Measurements from ENCODE around the gene ZNF606.
A peak's percentile ranks its signal among the peaks of the same experiment; 100 is the strongest.

The ZNF606 gene

DNA sequence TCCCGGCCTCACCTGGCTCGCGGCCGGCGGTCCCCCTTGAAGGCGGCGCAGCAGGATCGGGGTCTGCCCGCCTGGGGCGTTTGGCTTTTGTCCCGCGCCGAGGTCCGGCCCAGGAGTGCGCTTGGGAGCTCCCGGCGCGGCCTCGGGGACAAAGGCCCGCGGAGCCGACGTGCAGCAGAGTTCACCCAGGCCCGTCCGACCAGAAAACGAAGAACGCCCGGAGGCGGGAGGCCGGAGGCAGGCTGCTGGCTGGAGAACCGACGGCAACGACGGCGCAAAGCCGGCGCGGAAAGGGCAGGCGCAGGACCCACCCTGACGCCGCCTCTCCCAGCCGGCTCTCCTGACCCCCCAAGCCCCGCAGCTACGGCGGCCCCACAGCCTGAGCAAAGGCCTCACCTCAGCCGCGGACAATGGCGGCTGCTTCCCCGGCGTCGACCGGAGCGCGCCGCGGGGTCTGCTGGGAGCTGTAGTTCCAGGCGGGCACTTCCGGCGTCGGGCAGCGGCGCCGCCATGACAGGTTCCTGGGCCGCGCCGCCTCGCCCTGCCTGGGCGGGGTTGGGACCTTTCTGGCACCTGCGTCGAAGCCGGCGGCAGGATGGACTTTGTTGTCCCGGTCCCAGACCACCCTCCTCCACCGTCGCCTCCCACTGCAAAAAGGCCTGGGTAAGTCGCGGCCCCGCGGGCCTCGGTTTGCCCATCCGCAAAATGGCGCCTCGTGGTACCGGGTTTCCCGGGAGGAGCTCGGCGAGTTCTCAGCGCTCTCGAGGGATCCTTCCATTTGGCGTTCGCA lies at the start of gene ZNF606:
Gene ZNF606, minus strand, starts transcription at position 437 of the 790 bp plus-strand sequence. CDS start 1,501 bp downstream, outside the sequence.
- DNase-seq = peak; percentile 87

DNA sequence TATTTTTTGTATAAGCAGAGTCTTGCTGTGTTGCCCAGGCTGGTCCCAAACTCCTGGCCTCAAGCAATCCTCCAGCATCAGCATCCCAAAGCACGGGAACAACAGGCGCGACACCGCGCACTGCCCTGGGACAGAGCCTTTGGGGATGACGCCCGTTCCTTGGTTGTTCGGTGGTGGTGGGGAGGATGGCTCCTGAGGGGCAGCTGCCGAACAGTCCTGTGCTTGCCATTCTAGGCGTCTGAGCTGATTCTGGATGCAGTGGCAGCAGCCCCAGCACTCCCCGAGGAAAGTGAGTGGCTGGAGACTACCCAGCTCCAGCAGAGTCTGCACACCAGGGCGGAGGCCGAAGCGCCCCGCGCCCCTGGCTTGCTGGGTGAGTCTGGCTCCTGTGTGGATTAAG lies 49.6 kb upstream of the ZNF606 start:
- DNase-seq = no peak

DNA sequence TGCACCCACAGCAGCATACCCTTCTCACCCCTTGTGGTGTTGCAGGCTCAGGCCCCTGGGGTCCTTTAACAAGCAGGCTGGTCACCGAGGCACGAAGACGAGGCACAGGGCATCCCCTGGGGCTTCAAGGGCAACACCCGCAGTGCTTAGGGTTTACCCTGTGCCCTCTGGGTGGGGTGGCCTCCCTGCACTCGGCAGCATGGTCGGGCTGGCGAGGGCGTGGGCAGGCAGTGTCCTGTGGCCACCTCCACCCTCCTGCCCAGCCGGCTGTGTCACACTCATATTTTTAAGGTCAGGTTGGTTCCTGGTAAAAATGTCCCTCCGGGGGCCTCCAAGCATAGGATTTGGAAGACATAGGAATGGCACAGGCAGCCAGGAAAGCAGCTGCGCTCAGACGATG lies 45.1 kb upstream of the ZNF606 start:
- DNase-seq = no peak

DNA sequence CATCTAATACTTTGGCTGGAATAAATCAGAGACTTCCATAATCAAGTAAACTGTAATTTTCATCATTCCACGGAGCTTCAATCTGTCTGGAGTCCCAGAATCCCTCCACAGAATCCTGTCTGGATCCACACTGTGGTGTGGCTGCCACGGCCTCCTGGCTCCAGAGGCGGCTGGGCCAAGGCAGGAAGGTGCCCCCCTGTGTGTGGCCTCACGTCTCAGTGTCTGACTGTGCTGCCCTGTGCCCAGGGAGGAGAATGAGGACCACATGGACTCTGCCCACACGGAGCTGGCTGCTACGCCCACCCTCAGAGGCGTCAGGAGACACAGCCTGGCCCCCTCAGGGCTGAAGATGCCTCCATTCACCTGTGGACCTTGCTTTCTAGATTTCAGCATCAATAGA lies 44.2 kb upstream of the ZNF606 start:
- no peak for DNase-seq

- no peak for DNase-seq
Measured at GRCh38 chr19:58045411-58046050, 42.9 kb upstream of the ZNF606 start.

DNA sequence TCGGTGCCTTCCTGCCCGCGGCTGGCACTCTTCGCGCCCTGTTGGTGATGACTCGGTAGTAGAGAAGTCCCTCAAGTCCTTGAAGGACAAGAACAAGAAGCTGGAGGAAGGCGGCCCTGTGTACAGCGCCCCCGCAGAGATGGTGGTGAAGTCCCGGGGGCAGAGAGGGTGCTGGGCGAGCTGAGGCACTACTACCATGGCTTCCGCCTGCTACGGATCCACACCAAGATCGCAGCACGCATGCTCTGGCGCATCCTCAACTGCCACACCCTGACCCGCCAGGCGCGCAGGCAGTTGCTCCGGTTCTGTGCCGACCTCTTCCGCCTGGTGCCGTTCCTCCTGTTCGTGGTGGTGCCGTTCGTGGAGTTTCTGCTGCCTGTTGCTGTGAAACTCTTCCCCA lies 42.3 kb upstream of the ZNF606 start:
- no peak for DNase-seq

- DNase-seq = no peak
Measured at GRCh38 chr19:58044391-58044790, 41.8 kb upstream of the ZNF606 start.

DNA sequence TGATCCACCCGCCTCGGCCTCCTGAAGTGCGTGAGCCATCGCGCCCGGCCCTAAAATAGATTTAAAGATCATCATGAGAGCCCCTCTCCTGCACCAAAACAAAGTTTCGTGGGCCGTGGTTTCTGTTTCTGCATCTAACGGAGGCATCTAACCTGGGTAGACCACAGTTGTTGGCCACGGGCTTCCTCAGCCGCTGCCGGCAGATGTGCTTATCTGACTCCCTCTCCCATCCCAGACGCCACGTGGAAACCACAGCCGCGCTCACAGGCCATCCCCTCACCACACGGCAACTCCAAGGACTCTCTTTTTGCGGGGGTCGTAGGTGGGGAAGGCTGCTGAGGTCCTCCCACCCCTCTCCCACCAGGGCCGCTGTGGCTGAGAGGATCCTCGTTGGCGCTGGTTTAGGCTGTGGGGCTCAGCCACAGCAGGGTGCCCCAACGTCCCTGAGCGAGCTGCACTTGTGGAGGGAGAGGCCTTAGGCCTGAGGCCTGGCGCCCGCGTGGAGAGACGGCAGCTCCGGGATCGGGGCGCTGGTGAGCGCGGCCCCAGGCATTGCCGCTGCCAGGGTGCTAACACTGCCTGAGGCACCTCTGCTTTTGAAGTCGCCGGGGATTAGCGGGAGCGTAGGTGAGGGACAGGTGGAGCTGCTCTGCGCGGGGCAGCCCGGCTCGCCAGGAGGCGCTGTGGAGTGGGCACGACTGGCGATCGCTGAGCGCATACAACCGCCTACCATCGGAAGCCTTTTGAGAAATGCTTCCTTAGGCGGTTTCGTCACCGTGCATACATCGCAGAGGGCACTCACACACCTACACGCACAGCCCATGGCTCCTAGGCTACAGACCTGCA lies 40.1 kb upstream of the ZNF606 start:
- no peak for DNase-seq

DNA sequence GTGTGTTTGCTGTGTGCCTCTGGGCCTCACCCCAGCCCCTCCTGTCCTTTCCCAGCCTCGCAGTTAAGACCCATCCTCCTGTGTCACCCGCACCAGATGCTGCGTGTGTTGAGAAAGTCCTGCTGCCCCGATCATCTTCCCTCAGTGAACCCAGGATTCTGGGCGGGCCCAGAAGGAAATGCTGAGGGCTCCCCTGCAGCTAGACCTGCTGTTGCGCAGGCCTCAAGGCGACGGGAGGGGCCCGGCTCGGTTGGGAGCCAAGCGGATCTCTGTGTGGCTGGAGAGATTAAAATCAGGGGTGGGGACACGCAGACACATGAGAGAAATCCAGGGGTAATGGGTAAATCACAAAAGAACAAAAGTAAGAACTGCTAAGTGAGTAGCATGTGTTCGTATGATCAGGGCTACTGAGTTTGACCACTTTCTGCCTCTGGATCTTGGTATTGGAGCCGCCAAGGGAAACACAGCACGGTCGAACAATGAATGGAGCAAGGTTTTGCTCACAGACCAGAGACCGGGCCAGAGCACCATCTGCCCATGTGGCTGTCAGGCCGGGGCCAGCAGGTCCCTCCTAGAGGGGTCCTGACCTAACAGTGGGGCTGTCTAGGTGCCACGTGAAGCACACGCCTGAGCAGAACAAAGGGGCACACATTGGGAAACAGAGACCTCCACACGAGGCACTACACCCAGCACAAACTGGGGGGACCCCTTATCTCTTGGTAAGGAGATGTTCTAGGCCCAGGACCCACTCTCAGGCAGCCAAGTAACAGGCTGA lies 38.3 kb upstream of the ZNF606 start:
- no peak for DNase-seq

- DNase-seq = no peak
Measured at GRCh38 chr19:58038688-58039204, 36.1 kb upstream of the ZNF606 start.

DNA sequence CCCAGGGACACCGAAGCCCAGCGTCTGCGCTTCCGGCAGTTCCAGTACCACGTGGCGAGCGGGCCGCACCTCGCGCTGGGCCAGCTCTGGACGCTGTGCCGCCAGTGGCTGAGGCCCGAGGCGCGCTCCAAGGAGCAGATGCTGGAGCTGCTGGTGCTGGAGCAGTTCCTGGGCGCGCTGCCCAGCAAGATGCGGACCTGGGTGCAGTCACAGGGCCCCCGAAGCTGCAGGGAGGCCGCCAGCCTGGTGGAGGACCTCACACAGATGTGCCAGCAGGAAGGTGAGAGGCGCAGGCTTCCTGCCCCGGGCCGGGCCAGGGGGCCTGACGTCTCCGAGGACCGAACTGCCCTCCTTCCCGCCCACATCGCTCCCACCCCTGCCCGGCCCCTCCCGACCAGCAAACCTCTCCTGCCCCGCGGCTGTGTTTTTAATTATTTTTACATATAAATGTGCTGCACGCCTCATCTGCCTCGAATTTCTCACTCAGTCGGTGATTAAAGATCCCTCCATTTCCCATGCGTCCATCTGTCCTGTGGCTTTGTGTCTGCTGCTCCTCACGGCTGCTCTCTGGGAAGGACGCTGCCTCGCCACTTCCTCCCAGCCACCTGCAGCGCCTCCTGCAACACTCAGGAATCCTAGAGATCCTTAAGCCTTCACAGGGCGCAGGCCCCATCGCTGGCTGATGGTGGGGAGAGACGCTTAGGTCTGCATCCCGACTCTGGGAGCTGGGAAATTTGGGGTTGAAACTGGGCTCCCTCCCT lies 35.5 kb upstream of the ZNF606 start:
- DNase-seq = no peak

GRCh38 chr19:58035863-58036262 lies 33.2 kb upstream of the ZNF606 start:
- no peak for DNase-seq

GRCh38 chr19:58034477-58034793 lies 31.8 kb upstream of the ZNF606 start:
- DNase-seq = no peak

DNA sequence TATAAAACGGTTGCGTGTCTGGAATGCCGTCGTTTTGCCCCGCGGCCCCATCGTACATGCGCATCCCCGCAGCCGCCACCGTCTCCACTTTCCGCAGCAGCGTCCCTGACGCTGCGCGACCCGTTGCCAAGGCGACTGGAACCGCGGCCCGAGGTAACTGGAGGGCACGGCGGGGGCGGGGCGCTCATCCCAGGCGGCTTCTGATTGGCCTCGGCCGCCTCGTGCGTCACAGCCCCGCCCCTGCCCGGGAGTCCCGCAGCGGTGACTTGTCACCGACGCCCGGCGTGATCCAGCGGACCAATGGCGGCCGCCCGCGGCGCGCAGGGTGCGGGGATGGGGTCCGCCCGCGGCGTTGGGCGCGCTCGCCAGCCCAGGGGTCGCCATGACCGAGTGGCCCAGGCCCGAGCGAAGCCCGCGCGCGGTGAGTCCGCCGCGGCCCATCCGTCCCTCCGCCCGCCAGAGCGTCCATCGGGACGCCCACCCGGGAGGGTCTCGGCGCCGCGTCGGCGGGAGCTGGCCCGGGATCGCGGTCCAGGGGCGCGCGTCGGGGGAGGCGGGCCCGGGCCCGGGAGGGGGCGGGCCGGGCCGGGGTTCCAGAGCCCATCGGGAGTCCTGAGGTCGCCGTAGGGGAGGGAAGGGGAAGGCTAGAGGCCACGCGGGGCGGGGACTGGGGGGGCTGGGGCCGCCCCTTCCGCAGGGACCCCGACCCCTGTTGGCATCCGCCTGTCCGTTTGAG lies 31.3 kb upstream of the ZNF606 start, which contains the start of gene ZSCAN1:
Gene ZSCAN1, plus strand, starts transcription at position 285 of the 736 bp plus-strand sequence. CDS start 3,812 bp downstream, outside the sequence.
- DNase-seq = peak; percentile 68

DNA sequence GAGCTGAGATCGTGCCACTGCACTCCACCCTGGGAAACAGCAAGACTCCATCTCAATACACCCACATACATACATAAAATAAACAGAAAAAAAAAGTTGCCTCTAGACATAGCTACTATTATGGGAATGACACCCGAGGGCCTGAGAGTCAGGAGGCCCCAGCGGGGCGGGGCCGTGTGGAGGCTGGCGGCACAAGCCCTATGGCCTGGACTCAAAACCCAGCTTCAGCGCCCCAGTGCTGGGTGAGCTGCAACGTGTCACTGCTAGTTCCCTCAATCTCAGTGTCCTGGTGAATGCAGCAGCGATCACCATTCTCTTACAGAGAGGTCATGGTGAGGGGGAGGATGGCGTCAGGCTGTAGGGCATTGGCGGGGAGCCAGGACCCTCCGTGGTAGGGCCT lies 22.0 kb upstream of the ZNF606 start:
- no peak for DNase-seq

- no peak for DNase-seq
Measured at GRCh38 chr19:58022283-58022660, 19.7 kb upstream of the ZNF606 start.

DNA sequence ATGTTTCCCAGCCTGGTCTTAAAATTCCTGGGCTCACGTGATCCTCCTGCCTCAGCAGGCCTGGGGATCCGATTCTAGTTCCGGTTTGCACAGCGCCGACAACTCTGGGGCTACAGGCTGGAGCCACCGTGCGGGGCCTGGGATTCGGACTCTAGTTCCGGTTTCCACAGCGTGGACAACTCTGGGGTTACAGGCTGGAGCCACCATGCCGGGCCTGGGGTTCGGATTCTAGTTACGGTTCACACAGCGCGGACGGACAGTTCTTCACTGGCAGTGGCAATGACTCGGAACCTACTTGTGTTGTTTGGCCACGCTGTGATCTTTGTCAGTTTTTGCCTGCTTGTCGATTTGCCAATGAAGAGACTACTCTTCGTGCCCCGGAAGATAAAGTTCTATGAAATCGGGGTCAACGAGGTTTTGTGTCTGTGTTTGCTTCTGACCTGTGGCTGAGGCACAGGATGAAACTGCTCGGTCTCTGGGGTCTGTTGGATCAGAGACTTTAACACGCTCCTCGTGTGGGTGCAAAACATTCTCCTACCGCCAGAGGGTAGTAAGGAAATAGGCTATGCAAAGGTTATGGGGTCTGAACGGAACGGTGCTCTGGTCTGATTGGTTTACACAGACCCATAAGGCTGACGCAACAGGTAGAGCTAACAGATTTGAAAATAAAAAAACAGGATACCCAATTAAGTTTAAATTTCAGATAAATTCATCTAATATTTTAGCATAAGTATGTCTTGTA lies 19.1 kb upstream of the ZNF606 start:
- peak; percentile 56 for DNase-seq

- DNase-seq = no peak
Measured at GRCh38 chr19:58020129-58020528, 17.5 kb upstream of the ZNF606 start.

GRCh38 chr19:58014141-58014540 lies 11.5 kb upstream of the ZNF606 start:
- DNase-seq = no peak

DNA sequence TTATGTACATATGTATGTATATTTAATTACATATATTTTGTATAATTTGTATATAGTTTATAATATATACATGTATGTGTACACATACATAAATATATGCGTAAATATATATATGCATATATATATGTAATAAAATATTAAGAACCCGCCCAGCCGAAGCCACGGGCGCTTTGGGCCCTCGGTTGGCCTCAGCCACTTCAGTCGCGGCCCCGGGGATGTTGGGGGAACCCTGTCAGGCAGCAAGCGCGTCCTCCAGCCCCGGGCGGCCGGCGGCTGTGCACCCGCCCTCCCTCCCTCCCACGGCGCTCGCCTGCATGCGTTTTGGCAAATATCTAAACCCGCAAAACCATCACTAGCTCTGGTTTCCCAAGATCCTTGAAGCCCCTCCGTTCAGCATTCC lies 7.9 kb upstream of the ZNF606 start:
- DNase-seq = no peak
